Activated CD8-positive, alpha-beta T cell treated with anti-CD3 and anti-CD28 coated beads, Interleukin-2, amount 10 ng/mL, durations not matched to agents 7 days and 5 days (primary cell): ENCODE measurements around the gene IRS1. TPM values are rescaled to one million over a fixed set of nuclear protein-coding genes. Genes with fewer than 3 reads are reported as not detected.
A peak's percentile ranks its signal among the peaks of the same experiment; 100 is the strongest.
"Not testable (repeated sequence)": the region's sequence is repeated elsewhere in the genome, so short reads cannot be mapped to it uniquely, and the experiment has no call there.

Source experiments
- ATAC-seq: fragments of 150-1000 bp; cut with Tn5 transposase; one replicate; pipeline ENCODE4 v1.10.0; 2021; ENCODE audit warnings: moderate library complexity
- CTCF ChIA-PET: fragments of 350-600 bp; sonication (Branson Sonifier 250); formaldehyde crosslinking; loops from one replicate; lab custom pipeline; 2021; ENCODE audit warnings: antibody characterized with exemption; lab: Charles Lee
- POLR2A ChIA-PET: fragments of 350-600 bp; sonication (Branson Sonifier 250); formaldehyde crosslinking; loops from one replicate; lab custom pipeline; 2021; ENCODE audit warnings: antibody characterized with exemption; lab: Charles Lee
- DNase-seq: peaks from one replicate; pipeline ENCODE4 v3.0.0-alpha.2; 2020
- H3K27ac Mint-ChIP-seq: one replicate; pipeline ENCODE4 v1.8.0; 2021; ENCODE audit warnings: mild to moderate bottlenecking, mixed read lengths
- H3K27me3 Mint-ChIP-seq: one replicate; pipeline ENCODE4 v1.8.0; 2021; ENCODE audit warnings: low read depth, mixed read lengths
- H3K36me3 Mint-ChIP-seq: one replicate; pipeline ENCODE4 v1.8.0; 2021; ENCODE audit warnings: low read depth, mixed read lengths
- H3K4me1 Mint-ChIP-seq: one replicate; pipeline ENCODE4 v1.8.0; 2021; ENCODE audit warnings: low read depth, mixed read lengths
- H3K4me3 Mint-ChIP-seq: one replicate; pipeline ENCODE4 v1.8.0; 2021; ENCODE audit warnings: mild to moderate bottlenecking, mixed read lengths
- H3K9me3 Mint-ChIP-seq: one replicate; pipeline ENCODE4 v1.8.0; 2022; ENCODE audit warnings: mixed read lengths; ENCODE audit not compliant: insufficient read depth
- total RNA-seq, 2 experiments: library from RNA; stranded (reverse); gene quantifications; one replicate each; pipeline ENCODE4 v1.2.3, GENCODE V29; 2021

Gene IRS1
- total RNA-seq, 2 experiments from 2014 or later = 7.3 to 9.6 TPM

- H3K36me3 Mint-ChIP-seq = peaks cover 55% of the 10 kb centered on the region
- peaks cover 62% of the 10 kb centered on the region for H3K4me1 Mint-ChIP-seq
- DNase-seq (no peak), ATAC-seq (no peak)
- no peaks in the 10 kb centered on the region for H3K27me3 Mint-ChIP-seq
- ChIA-PET POLR2A (interaction anchor here (1.4 to 1.8 kb wide), 2 partner anchors 38 to 145 kb away, joined by 5 to 9 read pairs; partner anchors contain the start of gene IRS1), CTCF (interaction anchor here (1.1 to 2.6 kb wide), 4 partner anchors 10 to 39 kb away, joined by 4 to 6 read pairs (median 5); no protein-coding TSS in a partner anchor)
- peak overlapping the region; percentile 99 for H3K27ac Mint-ChIP-seq
- peaks cover 3% of the 10 kb centered on the region for H3K9me3 Mint-ChIP-seq
- H3K4me3 Mint-ChIP-seq = peak overlapping the region; percentile 88
Measured at GRCh38 chr2:226837334-226837733, 37.7 kb upstream of the IRS1 start.

GRCh38 chr2:226836548-226836885, 36.9 kb upstream of the IRS1 start:
- peak; percentile 8 for ATAC-seq
- CTCF ChIA-PET = interaction anchor here (1.0 to 2.7 kb wide), 3 partner anchors 15 to 38 kb away, joined by 4 to 22 read pairs (median 6); no protein-coding TSS in a partner anchor
- Mint-ChIP-seq H3K27me3 (no peaks in the 10 kb centered on the region), H3K27ac (peak overlapping the region; percentile 99), H3K9me3 (no peaks in the 10 kb centered on the region), H3K4me1 (peaks cover 62% of the 10 kb centered on the region), H3K4me3 (peak overlapping the region; percentile 88), H3K36me3 (peaks cover 54% of the 10 kb centered on the region)
- DNase-seq = peak; percentile 24
- POLR2A ChIA-PET = interaction anchor here (0.7 to 2.4 kb wide), 9 partner anchors 11 to 148 kb away, joined by 3 to 25 read pairs (median 5); partner anchors contain the start of gene IRS1

- peak; percentile 96 for DNase-seq
- POLR2A ChIA-PET = interaction anchor here (0.7 to 2.4 kb wide), 16 partner anchors 10 to 149 kb away, joined by 3 to 25 read pairs (median 4); partner anchors contain the start of gene IRS1
- H3K36me3 Mint-ChIP-seq = peaks cover 54% of the 10 kb centered on the region
- ATAC-seq = peak; percentile 90
- no peaks in the 10 kb centered on the region for H3K27me3 Mint-ChIP-seq
- no peaks in the 10 kb centered on the region for H3K9me3 Mint-ChIP-seq
- peaks cover 62% of the 10 kb centered on the region for H3K4me1 Mint-ChIP-seq
- H3K4me3 Mint-ChIP-seq = peak within 1 kb of the TSS; percentile 88
- peak within 1 kb of the TSS; percentile 99 for H3K27ac Mint-ChIP-seq
- CTCF ChIA-PET = interaction anchor here (1.0 to 2.7 kb wide), 7 partner anchors 10 to 620 kb away, joined by 3 to 22 read pairs (median 4); partner anchors contain the start of gene IRS1
Measured at GRCh38 chr2:226835796-226836547, 36.4 kb upstream of the IRS1 start, which contains the start of gene RHBDD1. RHBDD1 (plus strand) TSS chr2:226836054; CDS start chr2:226864694, 28,640 bp downstream.

GRCh38 chr2:226835420-226835795, 35.8 kb upstream of the IRS1 start:
- ChIA-PET POLR2A (interaction anchor here (0.5 to 2.4 kb wide), 16 partner anchors 33 to 1908 kb away, joined by 3 to 25 read pairs (median 4); partner anchors contain the start of gene IRS1), CTCF (interaction anchor here (1.0 to 2.7 kb wide), 7 partner anchors 11 to 619 kb away, joined by 3 to 22 read pairs (median 4); partner anchors contain the start of gene IRS1)
- peak overlapping the region; percentile 88 for H3K4me3 Mint-ChIP-seq
- DNase-seq (no peak), ATAC-seq (peak; percentile 25)
- H3K36me3 Mint-ChIP-seq = peaks cover 56% of the 10 kb centered on the region
- H3K27me3 Mint-ChIP-seq = no peaks in the 10 kb centered on the region
- peak overlapping the region; percentile 99 for H3K27ac Mint-ChIP-seq
- peaks cover 61% of the 10 kb centered on the region for H3K4me1 Mint-ChIP-seq
- no peaks in the 10 kb centered on the region for H3K9me3 Mint-ChIP-seq

- Mint-ChIP-seq H3K36me3 (peaks cover 52% of the 10 kb centered on the region), H3K27ac (peak overlapping the region; percentile 99), H3K4me1 (peaks cover 56% of the 10 kb centered on the region), H3K4me3 (peak overlapping the region; percentile 88)
- ATAC-seq, DNase-seq, H3K9me3 Mint-ChIP-seq, H3K27me3 Mint-ChIP-seq: not testable (repeated sequence)
- CTCF ChIA-PET = interaction anchor here (0.7 to 2.7 kb wide), 7 partner anchors 11 to 619 kb away, joined by 3 to 22 read pairs (median 4); partner anchors contain the start of gene IRS1
- POLR2A ChIA-PET = interaction anchor here (0.5 to 2.4 kb wide), 14 partner anchors 32 to 1907 kb away, joined by 3 to 25 read pairs (median 4); partner anchors contain the start of gene IRS1
Measured at GRCh38 chr2:226834880-226835279, 35.3 kb upstream of the IRS1 start.

GRCh38 chr2:226832061-226832460, 32.4 kb upstream of the IRS1 start:
- POLR2A ChIA-PET = no interaction called here
- DNase-seq (no peak), ATAC-seq (no peak)
- Mint-ChIP-seq H3K9me3 (no peaks in the 10 kb centered on the region), H3K27ac (no peak overlapping the region), H3K4me3 (no peak overlapping the region), H3K36me3 (peaks cover 30% of the 10 kb centered on the region), H3K27me3 (no peaks in the 10 kb centered on the region), H3K4me1 (peaks cover 29% of the 10 kb centered on the region)
- CTCF ChIA-PET = no interaction called here

- DNase-seq (no peak), ATAC-seq (no peak)
- ChIA-PET POLR2A (no interaction called here), CTCF (no interaction called here)
- Mint-ChIP-seq H3K36me3 (peaks cover 28% of the 10 kb centered on the region), H3K27ac (no peak overlapping the region), H3K9me3 (no peaks in the 10 kb centered on the region), H3K27me3 (no peaks in the 10 kb centered on the region), H3K4me3 (no peak overlapping the region), H3K4me1 (peaks cover 26% of the 10 kb centered on the region)
Measured at GRCh38 chr2:226831266-226831665, 31.6 kb upstream of the IRS1 start.

- CTCF ChIA-PET = interaction anchor here (1.1 to 1.3 kb wide), 2 partner anchors 31 to 156 kb away, joined by 3 read pairs; no protein-coding TSS in a partner anchor
- DNase-seq (no peak), ATAC-seq (no peak)
- H3K4me1 Mint-ChIP-seq = peaks cover 20% of the 10 kb centered on the region
- H3K27me3 Mint-ChIP-seq = no peaks in the 10 kb centered on the region
- no peaks in the 10 kb centered on the region for H3K9me3 Mint-ChIP-seq
- no peak overlapping the region for H3K27ac Mint-ChIP-seq
- H3K36me3 Mint-ChIP-seq = peaks cover 28% of the 10 kb centered on the region
- POLR2A ChIA-PET = no interaction called here
- H3K4me3 Mint-ChIP-seq = no peak overlapping the region
Measured at GRCh38 chr2:226829721-226830631, 30.4 kb upstream of the IRS1 start.

- Mint-ChIP-seq H3K9me3 (no peaks in the 10 kb centered on the region), H3K4me1 (peaks cover 7% of the 10 kb centered on the region), H3K36me3 (peaks cover 18% of the 10 kb centered on the region), H3K27me3 (no peaks in the 10 kb centered on the region), H3K4me3 (no peak overlapping the region), H3K27ac (no peak overlapping the region)
- ChIA-PET POLR2A (no interaction called here), CTCF (interaction anchor here (1.4 kb wide), 1 partner anchor 26 kb away, joined by 3 read pairs; no protein-coding TSS in a partner anchor)
- ATAC-seq (no peak), DNase-seq (no peak)
Measured at GRCh38 chr2:226828191-226828590, 28.6 kb upstream of the IRS1 start.

GRCh38 chr2:226825056-226825455, 25.4 kb upstream of the IRS1 start:
- ChIA-PET CTCF (interaction anchor here (1.3 to 2.2 kb wide), 3 partner anchors 22 to 161 kb away, joined by 3 to 13 read pairs (median 6); no protein-coding TSS in a partner anchor), POLR2A (interaction anchor here (1.2 kb wide), 1 partner anchor 11 kb away, joined by 3 read pairs; the partner anchor contains the start of gene RHBDD1)
- H3K4me1 Mint-ChIP-seq = no peaks in the 10 kb centered on the region
- DNase-seq (no peak), ATAC-seq (no peak)
- H3K27ac Mint-ChIP-seq = no peak overlapping the region
- H3K36me3 Mint-ChIP-seq = no peaks in the 10 kb centered on the region
- no peak overlapping the region for H3K4me3 Mint-ChIP-seq
- H3K27me3 Mint-ChIP-seq = no peaks in the 10 kb centered on the region
- H3K9me3 Mint-ChIP-seq = no peaks in the 10 kb centered on the region

GRCh38 chr2:226818930-226819329, 19.3 kb upstream of the IRS1 start:
- no peak for DNase-seq
- peaks cover 7% of the 10 kb centered on the region for H3K27me3 Mint-ChIP-seq
- H3K9me3 Mint-ChIP-seq = no peaks in the 10 kb centered on the region
- H3K27ac Mint-ChIP-seq = no peak overlapping the region
- no peak overlapping the region for H3K4me3 Mint-ChIP-seq
- ATAC-seq = no peak
- H3K36me3 Mint-ChIP-seq = no peaks in the 10 kb centered on the region
- CTCF ChIA-PET = no interaction called here
- H3K4me1 Mint-ChIP-seq = no peaks in the 10 kb centered on the region
- POLR2A ChIA-PET = no interaction called here
